ENCODE measurements around the gene SFT2D3.
"Not testable (repeated sequence)": the region's sequence is repeated elsewhere in the genome, so short reads cannot be mapped to it uniquely, and the experiment has no call there.

Gene SFT2D3

GRCh38 chr2:127743477-127744026 is 42.3 kb downstream of the SFT2D3 start:
- no peak for DNase-seq (ENCODE audit: low read depth)

DNA sequence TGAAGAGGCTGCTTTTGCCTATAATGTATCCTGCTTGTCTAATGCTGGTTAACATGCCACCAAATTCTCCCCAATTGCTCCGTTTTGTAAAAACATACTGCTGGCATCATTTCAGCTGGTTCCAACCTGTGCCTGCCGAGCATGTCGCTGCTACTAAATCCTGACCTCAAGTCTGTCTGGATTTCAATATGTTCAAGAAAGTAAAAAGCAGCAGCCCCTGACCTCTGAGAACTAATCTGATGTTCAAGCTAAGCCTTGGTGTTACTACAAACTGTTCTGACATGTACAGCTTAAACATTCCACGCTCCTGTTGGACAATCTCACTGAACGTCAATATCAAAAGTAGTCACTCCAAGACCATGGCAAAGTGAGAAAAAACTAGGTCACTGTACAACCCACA is 46.3 kb downstream of the SFT2D3 start:
- DNase-seq (ENCODE audit: low read depth) = no peak

DNA sequence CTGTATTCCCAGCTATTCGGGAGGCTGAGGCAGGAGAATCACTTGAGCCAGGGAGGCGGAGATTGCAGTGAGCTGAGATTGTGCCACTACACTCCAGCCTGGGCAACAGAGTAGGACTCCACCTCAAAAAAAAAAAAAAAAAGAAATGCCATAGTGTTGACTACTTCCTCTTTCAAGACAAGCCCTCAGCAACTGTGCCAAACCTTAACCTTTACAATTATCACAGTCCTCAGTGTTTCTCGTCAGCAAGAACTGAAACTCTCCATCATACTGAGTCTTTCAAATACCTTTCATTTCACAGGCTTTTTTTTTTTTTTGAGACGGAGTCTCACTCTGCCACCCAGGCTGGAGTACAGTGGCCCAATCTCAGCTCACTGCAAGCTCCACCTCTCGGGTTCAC is 48.2 kb downstream of the SFT2D3 start:
- DNase-seq (ENCODE audit: low read depth) = not testable (repeated sequence)

DNA sequence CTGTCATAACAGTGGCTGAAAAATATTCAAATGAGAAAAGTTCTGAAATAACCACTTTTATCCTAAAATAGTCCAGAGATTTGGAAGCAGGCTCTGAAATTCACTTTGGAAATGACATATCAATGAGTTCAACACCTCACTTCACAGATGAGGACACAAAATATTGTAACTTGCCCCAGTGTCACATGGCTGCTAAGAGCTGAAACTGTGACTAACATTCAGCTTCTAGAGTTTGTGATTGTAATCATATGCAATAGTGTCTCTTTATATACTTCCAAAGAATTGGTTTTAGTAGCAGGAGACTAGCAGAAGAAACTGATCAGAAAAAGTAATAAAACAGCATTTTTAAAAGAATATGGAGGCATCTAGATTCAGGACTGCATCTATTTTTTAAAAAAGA is 52.1 kb downstream of the SFT2D3 start:
- no peak for DNase-seq (ENCODE audit: low read depth)

- no peak for DNase-seq (ENCODE audit: low read depth)
Observed at GRCh38 chr2:127754186-127754585, 52.9 kb downstream of the SFT2D3 start.

All from GM04504 (cell line).